HG03045 (cell line): ENCODE results near the gene PTPRN2.

Experiments used
- ATAC-seq: cut with Tn5 transposase; IDR thresholded peaks from one replicate; pipeline ENCODE4 v1.9.1; 2021; ENCODE audit warnings: mild to moderate bottlenecking, moderate library complexity; ENCODE audit not compliant: unreplicated experiment

PTPRN2 gene

GRCh38 chr7:158094046-158094445 is 493.6 kb downstream of the PTPRN2 start:
- ATAC-seq = no peak

GRCh38 chr7:158093156-158093796 is 494.3 kb downstream of the PTPRN2 start:
- ATAC-seq = no peak

GRCh38 chr7:158087196-158087595 is 500.4 kb downstream of the PTPRN2 start:
- ATAC-seq = no peak

- ATAC-seq = no peak
These were observed 501.6 kb downstream of the PTPRN2 start for GRCh38 chr7:158085741-158086695.

GRCh38 chr7:158084555-158084954 is 503.1 kb downstream of the PTPRN2 start:
- ATAC-seq = no peak

- ATAC-seq = no peak
These were observed 503.9 kb downstream of the PTPRN2 start for GRCh38 chr7:158083526-158084310.

GRCh38 chr7:158082761-158083160 is 504.9 kb downstream of the PTPRN2 start:
- ATAC-seq = no peak

GRCh38 chr7:158080899-158081445 is 506.7 kb downstream of the PTPRN2 start:
- no peak for ATAC-seq

GRCh38 chr7:158077934-158078910 is 509.4 kb downstream of the PTPRN2 start:
- ATAC-seq = no peak

GRCh38 chr7:158077151-158077840 is 510.3 kb downstream of the PTPRN2 start:
- no peak for ATAC-seq

- no peak for ATAC-seq
These were observed 511.0 kb downstream of the PTPRN2 start for GRCh38 chr7:158076656-158077055.

GRCh38 chr7:158076215-158076614 is 511.4 kb downstream of the PTPRN2 start:
- no peak for ATAC-seq

- no peak for ATAC-seq
These were observed 512.0 kb downstream of the PTPRN2 start for GRCh38 chr7:158075633-158076001.

- no peak for ATAC-seq
These were observed 512.6 kb downstream of the PTPRN2 start for GRCh38 chr7:158074896-158075632.

GRCh38 chr7:158073845-158074840 is 513.5 kb downstream of the PTPRN2 start:
- ATAC-seq = no peak

GRCh38 chr7:158072991-158073730 is 514.5 kb downstream of the PTPRN2 start:
- ATAC-seq = no peak
